Gastrocnemius medialis (tissue), 4 donors: ENCODE data around the gene TPSG1.

Experiments used
- CTCF ChIP-seq, 5 experiments: fragments of 450-650 bp in 3 of 5; fragments of 200-600 bp in 2 of 5; sonication (generic) in 2 of 5; IDR thresholded peaks in 4 of 5; conservative IDR thresholded peaks in 1 of 5; 1 replicate in 4 of 5; 2 replicates in 1 of 5; pipeline ENCODE4 v1.5.1; 2016 to 2019; ENCODE audit warnings: antibody characterized with exemption in 5 of 5, mild to moderate bottlenecking in 3 of 5, moderate library complexity in 3 of 5
- POLR2A ChIP-seq, 2 donors: fragments of 450-650 bp; IDR thresholded peaks; one replicate each; pipeline ENCODE4 v1.6.1; 2017; ENCODE audit warnings: antibody characterized with exemption in 2 of 2, mild to moderate bottlenecking in 2 of 2, moderate library complexity in 2 of 2

- TF ChIP-seq CTCF (IDR thresholded peaks at IDR 0.05 in 4 of 5, conservative IDR thresholded peaks at IDR 0.05 in 1 of 5) (no peak), POLR2A (IDR thresholded peaks at IDR 0.05) (no peak)
These were observed 46.7 kb downstream of the TPSG1 start for GRCh38 chr16:1178295-1178910.
